Measurements from ENCODE around the gene RGS6.

The RGS6 gene

GRCh38 chr14:71947947-71948500 lies 15.8 kb downstream of the RGS6 start:
- DNase-seq: no peak

GRCh38 chr14:71952381-71953363 lies 20.4 kb downstream of the RGS6 start:
- no peak for DNase-seq

- DNase-seq: no peak
These were observed 24.8 kb downstream of the RGS6 start for GRCh38 chr14:71956920-71957563.

GRCh38 chr14:71959055-71959454 lies 26.8 kb downstream of the RGS6 start:
- no peak for DNase-seq

- no peak for DNase-seq
These were observed 28.5 kb downstream of the RGS6 start for GRCh38 chr14:71960494-71961353.

GRCh38 chr14:71961972-71962371 lies 29.7 kb downstream of the RGS6 start:
- no peak for DNase-seq

- no peak for DNase-seq
These were observed 32.5 kb downstream of the RGS6 start for GRCh38 chr14:71964716-71965115.

- no peak for DNase-seq
These were observed 34.3 kb downstream of the RGS6 start for GRCh38 chr14:71966528-71966927.

- no peak for DNase-seq
These were observed 35.5 kb downstream of the RGS6 start for GRCh38 chr14:71967704-71968103.

GRCh38 chr14:71970272-71970671 lies 38.0 kb downstream of the RGS6 start:
- DNase-seq: no peak

GRCh38 chr14:71985538-71986189 lies 53.4 kb downstream of the RGS6 start:
- no peak for DNase-seq

- DNase-seq: no peak
These were observed 56.2 kb downstream of the RGS6 start for GRCh38 chr14:71988476-71988875.

- no peak for DNase-seq
These were observed 56.7 kb downstream of the RGS6 start for GRCh38 chr14:71988939-71989338.

- DNase-seq: no peak
These were observed 62.2 kb downstream of the RGS6 start for GRCh38 chr14:71994416-71994815.

GRCh38 chr14:71995741-71996140 lies 63.5 kb downstream of the RGS6 start:
- no peak for DNase-seq

GRCh38 chr14:71996610-71997009 lies 64.4 kb downstream of the RGS6 start:
- no peak for DNase-seq

GRCh38 chr14:72000907-72001306 lies 68.7 kb downstream of the RGS6 start:
- no peak for DNase-seq

- no peak for DNase-seq
These were observed 70.5 kb downstream of the RGS6 start for GRCh38 chr14:72002731-72003130.

GRCh38 chr14:72008666-72009065 lies 76.4 kb downstream of the RGS6 start:
- no peak for DNase-seq

GRCh38 chr14:72010474-72010873 lies 78.2 kb downstream of the RGS6 start:
- DNase-seq: no peak

GRCh38 chr14:72013721-72014345 lies 81.6 kb downstream of the RGS6 start:
- no peak for DNase-seq

GRCh38 chr14:72014486-72014885 lies 82.3 kb downstream of the RGS6 start:
- no peak for DNase-seq

Data from COR-L47 (cell line).